Endometrium (tissue), 2 donors: ENCODE data around the gene RPUSD3.
"Not testable (repeated sequence)": the region's sequence is repeated elsewhere in the genome, so short reads cannot be mapped to it uniquely, and the experiment has no call there.

ENCODE experiments used
- FAIRE-seq: peaks from 2 replicates; lab custom pipeline; 2012; peaks lifted over from hg19 to GRCh38; lab: Jason Lieb, UNC
- donor health status: control.
- donor health status: control.

Gene RPUSD3

DNA sequence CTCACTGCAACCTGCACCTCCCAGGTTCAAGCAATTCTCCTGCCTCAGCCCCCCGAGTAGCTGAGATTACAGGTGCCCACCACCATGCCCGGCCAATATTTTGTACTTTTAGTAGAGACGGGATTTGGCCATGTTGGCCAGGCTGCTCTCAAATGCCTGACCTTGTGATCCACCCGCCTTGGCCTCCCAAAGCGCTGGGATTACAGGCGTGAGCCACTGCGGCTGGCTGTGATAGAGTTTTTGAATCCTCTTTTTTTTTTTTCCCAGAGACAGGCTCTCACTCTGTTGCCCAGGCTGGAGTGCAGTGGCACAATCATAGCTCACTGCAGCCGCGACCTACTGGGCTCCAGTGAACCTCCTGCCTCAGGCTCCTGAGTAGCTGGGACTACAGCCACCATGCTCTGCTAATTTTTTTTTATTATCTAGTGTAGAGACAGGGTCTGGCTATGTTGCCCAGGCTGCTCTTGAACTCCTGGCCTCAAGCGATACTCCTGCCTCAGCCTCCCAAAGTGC lies 21.4 kb upstream of the RPUSD3 start:
- not testable (repeated sequence) for FAIRE-seq

DNA sequence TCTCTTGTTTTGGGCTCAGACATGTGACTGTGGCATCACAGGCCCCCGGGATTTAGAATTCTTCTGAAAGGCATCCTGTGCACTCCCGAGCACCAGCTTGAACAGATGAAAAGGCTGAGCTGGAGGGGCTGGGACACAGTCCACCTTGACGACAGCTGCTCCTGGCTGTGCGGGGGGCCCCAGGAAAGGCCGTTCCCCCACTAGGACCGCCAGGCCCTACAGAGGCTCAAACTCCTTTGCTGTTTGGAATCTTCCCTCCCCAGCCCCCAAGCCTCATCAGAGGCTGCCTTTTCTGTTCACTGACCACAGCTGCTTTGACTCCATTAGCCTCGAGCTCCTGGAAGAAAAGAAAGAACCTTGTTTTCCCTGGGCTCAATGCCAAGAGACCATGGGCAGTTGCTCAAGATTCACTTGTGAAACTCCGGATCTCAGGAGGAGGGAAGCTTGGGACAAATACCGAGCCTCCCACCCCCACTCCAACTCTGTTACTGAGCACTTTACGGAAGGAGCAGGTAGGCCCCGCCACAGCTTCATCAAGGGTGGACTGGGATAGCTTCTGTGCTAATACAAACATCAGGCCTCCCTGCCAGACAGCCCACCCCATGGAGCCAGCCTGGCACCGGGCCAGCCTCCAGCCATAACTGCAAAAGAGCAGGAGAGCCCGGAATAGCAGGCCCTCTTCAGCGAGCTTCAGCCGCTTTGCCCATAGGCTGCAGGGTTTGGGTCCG lies 20.6 kb upstream of the RPUSD3 start:
- FAIRE-seq = no peak

DNA sequence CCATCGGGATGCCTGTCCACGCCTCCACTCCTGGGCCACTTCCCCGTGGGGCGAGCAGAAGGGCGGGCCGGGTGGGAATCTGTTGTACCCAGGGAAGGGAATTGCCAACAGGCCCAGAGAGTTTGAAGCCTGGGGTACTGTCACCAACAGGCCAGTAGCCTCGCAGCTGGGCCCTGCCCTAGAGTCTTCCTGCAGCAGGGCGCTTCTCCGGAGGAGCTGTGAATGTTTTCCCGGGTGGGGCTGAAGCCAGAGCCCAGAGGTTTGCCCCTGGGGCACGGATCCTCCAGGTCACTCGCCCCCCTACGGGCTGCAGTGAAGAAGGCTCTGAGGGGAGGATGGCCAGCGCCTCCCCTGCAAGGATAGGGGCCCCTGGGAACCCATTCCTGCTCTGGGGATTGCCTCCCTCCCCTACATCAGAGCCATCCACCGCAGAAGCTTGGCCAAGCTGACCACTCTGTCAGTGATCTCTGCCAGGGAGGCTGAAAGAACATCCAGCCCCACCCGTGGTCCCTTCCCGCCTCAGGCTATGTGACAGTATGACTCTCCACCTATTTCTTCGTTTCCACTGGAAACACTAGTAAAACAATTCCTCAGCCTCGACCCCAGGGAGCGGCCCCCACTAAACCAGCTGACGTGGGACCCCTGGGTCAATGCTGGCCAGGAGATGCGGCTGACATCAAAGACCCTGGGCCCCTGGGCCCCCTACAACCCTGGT lies 19.4 kb upstream of the RPUSD3 start:
- FAIRE-seq = no peak

DNA sequence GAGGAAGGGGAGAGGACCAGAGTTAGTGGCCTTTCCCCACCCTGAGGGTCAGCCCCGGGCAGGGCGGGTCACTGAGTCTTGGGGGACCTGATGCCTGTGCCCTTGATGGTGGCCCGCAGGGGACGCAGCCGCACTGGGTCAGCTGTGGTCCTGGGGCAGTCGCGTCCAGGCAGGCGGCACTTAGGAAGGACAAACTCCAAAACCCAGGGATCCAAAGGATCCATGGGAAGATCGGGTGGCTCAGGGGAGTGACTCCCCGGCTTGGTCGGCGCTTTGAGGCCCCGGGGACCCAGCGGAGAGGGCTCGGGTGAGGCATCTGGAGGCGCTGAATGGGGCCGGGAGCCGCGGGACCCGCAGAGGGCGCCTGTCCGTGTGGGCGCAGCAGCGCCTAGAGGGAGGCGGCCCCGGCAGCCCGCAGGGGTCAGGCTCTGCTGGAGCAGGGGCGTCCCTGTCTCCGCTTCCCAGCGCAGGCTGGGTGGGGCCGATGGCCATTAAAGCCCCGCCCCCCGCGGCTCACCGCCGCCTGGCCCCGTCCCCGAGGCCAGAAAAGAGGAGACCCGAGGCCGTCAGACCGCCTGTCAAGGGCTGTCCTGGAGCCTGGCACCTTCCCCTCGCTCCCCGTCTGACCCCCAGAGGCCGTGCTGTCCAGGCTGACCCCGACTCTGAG lies 18.7 kb upstream of the RPUSD3 start:
- FAIRE-seq = no peak

DNA sequence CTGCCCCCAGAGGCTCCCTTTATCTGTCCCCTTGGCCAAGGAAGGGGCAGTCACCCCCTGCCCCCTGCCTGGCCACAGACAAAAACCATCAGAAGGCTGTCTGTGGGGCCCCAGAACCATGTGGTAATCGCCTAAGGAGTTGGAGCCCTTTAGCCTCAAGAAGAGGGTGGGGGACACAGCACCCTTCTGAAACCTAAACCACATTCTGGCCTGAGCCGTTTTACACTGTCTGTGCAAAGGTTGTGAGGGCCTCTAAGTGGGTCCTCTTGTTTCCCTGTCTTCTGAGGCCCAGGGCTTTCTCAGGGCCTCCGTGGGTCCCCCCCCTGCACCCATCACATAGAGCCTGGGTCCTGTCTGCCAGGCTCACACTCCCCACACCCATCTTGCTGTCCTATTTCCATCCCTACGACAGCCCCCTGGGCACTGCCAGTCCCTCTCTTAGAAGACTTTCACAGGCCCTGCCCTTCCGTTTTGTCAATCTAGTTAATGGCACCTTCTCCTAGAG lies 17.9 kb upstream of the RPUSD3 start:
- FAIRE-seq = no peak

DNA sequence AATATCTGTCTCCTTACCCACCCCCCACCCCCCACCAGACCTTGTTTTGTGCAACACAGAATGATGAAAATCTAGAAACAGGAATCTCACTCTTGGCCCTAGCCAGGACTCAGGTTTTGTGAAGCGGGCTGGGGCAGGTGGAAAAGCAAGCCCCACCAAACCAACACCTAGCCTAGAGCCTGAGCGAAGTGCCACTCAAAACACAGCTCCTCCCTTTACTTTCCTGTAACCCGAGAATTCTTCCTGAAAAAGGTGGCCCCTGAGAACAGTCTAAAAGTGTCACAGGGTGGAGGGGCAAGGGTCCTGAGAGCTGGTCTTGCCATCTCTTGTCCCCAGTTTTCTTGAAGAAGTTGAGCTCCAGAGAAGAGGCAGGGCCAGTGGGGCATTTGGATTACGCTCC lies 17.4 kb upstream of the RPUSD3 start:
- no peak for FAIRE-seq

DNA sequence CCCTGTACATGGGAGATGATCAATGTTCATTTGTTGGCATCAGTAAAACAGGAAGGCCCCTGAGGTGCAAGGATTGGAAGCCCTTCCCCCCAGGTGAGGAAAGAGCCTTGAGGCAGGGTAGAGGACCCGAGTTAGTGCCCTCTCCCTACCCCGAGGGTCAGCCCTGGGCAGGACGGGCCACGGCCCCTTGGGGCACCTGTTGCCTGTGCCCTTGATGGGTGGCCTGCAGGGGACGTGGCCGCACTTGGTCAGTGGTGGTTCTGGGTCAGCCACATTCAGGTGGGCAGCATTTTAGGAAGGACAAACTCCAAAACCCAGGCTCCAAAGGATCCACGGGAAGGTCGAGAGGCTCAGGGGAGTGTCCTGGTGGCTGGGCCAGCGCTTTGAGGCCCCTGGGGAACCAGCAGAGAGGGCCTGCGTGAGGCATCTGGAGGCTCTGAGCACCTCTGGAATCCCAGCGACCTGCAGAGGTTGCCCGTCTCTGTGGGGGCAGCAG lies 15.8 kb upstream of the RPUSD3 start:
- FAIRE-seq = no peak

DNA sequence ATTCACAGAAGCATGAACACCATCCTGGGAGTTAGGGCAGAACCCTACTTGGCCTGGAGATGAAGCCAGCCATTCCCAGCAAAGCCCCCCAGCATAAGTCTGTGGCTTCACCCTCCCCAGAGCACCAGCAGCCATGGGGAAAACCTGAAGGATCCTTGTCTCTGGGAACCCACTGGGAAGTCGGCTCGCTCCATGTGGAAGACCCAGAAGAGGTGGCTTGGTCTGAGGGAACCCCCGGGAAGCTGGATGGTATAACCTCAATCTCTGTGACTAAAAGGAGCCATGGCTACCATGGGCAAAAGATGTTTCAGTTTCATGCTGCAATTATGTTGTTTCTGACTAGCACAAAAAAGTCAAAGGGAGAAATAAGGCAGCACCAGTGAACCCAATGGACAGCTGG lies 11.8 kb upstream of the RPUSD3 start:
- FAIRE-seq = no peak

DNA sequence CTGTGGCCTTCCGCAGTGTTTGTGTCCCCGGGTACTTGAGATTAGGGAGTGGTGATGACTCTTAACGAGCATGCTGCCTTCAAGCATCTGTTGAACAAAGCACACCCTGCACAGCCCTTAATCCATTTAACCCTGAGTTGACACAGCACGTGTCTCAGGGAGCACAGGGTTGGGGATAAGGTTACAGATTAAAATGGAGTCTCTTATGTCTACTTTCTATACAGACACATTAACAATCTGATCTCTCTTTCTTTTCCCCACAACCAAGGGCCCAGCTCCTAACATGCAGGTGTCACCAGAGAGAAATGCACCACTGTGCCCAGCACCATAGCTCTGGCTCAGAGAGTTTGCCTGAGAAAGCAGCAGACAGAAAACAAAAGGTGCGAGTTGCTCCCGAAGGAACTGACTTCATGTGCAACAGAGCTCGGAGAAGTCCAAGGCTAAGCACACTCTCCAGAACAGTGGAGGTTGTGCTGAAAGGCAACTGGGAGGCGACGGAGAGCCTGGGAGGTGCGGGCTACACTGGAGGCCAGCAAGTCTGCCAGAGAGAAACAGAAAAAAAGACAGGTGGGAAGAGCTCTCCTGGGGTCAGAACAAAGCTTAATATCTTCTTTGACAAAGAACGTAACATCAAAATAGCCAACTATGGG lies 10.6 kb upstream of the RPUSD3 start:
- not testable (repeated sequence) for FAIRE-seq

DNA sequence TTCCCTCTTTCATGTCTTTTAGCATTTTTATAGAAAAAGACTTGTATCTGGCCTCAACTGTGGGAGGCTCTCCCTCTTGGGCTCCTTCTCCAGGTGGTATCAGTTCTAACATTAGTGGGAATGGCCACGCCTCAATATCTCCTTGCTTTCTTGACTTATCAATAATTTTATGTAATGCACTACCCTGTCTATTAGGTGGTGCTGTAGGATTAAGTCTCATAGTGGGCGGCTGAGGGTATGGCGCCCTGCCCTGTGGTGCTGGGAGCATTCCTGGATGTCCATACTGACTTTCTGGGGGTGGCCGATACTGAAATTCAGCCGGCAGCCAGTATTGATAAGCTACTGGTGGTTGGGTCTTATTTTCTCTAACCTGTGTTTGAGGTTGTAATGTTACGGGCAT lies 8.7 kb upstream of the RPUSD3 start:
- FAIRE-seq = no peak

DNA sequence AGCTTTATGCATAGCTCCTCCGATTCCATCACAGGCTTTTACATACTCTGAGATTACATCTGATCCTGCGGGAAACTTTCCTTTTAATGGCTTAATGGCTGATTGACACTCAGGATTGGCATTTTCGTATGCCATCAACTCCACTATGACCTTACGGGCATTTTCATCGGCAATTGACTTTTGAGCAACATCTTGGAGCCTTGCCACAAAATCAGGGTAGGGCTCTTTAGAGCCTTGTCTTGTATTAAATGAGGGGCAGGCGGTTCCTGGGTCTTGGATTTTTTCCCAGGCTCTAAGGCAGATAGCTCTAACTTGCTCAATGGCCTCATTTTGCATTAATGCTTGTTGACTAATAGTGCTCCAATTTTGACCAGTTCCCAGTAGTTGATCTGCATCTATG lies 8.1 kb upstream of the RPUSD3 start:
- not testable (repeated sequence) for FAIRE-seq

DNA sequence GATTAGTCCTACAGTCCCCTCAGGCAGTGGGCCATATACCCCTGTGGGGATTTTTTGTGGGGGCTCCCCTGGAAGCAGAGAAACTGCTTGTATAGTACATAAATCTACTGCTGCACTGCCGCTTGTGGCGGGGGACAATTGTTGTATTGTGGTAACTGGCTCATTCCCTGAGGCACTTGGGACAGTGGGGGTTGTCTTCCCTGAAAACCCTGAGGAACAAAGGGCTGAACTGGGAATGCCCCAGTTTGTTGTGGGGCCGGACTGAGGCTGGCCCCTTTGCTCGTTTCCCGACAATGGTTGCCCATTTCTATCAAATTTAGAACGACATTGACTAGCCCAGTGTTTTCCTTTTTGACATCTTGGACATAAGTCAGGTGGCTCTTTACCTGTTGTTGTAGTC lies 7.6 kb upstream of the RPUSD3 start:
- not testable (repeated sequence) for FAIRE-seq

DNA sequence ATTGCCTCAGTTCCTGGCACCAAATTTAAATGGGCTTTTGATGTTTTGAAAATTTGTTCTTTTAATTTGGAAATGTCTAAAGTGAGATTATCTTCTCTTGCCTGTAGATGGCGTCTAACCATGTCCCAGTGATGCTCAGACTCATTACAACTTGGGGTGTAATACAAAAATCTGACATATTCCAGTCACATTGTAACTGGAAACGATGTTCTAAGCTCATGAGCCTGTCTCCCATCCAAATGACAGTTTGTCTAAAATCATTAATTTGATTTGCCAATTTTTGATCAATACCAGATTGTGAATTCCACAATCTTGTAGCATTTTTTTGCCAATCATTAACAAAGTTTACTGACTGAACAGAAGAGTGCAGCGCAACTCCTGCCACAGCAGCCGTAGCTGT lies 5.1 kb upstream of the RPUSD3 start:
- not testable (repeated sequence) for FAIRE-seq

DNA sequence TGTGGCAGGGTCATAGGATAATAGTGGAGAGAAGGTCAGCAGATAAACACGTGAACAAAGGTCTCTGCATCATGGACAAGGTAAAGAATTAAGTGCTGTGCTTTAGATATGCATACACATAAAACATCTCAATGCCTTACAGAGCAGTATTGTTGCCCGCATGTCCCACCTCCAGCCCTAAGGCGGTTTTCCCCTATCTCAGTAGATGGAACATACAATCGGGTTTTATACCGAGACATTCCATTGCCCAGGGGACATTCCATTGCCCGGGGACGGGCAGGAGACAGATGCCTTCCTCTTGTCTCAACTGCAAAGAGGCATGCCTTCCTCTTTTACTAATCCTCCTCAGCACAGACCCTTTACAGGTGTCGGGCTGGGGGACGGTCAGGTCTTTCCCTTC lies 4.1 kb upstream of the RPUSD3 start:
- FAIRE-seq = not testable (repeated sequence)

DNA sequence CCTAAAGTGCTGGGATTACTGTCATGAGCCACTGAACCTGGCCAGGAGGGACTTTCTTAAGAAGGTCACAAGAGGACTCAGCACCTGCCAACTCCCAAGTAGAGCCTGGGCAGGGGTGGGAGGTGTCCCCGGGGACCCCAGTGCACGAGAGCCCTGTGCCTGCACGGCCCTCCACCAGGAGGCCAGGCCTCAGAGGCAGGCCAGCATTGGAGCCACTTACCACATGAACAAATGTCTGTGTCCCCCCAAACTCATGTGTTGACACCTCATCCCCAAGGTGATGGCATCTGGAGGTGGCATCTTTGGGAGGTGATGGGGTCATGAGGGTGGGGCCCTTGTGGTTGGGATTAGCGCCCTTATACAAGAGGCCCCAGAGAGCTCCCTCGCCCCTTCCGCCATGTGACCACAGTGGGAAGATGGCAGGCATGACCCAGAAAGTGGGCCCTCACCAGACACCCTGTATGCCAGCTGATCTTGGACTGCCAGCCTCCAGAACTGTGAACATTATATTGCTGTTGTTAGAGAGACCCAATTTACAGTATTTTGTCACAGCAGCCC lies 3.2 kb upstream of the RPUSD3 start:
- FAIRE-seq = no peak

DNA sequence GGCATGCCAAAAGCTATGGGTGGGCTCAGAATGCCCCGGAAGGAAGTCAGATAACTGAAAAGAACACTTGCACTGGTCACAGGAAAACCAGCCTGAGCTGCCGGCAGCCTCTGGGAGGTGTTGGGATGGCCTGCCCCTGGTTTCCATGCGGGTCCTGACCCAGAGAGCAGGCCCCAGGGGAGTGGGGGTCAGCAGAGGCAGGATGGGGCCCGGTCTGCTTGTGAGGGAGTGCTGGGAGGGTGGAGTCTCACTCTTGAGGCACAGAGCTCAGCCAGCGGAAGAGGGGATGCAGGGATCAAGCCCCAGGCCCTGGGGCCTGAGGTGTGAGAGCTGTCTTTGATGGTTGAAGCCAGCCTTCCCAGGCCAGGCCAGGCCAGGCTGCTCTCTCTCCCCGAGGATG lies 2.4 kb upstream of the RPUSD3 start:
- FAIRE-seq = no peak

DNA sequence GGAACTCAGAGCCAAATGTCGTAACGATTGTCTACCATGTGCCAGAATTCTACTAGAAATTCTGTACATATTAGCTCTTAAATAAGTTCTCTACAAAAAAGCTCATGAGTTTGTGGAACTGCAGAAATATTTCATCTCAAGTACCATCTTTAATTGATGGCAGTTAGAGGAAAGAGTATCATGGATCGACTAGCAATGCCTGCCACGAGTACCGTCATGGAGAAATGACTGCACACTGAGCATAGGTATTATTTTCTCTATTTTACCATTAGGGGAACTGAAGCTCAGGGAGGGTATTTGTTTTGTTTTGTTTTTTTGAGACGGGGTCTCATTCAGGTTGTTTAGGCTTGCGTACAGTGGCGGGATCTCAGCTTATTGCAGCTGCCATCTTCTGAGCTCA lies 2.8 kb downstream of the RPUSD3 start:
- no peak for FAIRE-seq

DNA sequence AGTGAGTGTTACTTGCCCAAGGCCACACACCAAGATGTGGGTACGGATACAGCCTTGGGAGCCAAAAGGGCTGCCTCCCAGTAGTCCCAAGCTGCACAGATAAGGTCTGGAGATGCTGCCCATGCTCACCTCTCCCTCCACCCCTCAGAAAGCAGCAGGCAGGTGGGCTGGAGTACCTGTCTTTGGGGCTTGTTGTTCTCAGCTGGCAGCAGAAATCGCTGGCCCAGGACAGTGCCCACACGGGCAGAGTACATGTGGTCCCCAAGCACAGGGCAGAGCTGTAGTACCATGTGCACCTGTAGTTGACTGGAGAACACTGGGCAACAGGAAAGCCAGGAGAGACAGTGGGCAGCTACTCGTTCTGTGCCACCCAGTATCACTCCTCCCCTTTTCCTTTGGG lies 5.0 kb downstream of the RPUSD3 start:
- no peak for FAIRE-seq

DNA sequence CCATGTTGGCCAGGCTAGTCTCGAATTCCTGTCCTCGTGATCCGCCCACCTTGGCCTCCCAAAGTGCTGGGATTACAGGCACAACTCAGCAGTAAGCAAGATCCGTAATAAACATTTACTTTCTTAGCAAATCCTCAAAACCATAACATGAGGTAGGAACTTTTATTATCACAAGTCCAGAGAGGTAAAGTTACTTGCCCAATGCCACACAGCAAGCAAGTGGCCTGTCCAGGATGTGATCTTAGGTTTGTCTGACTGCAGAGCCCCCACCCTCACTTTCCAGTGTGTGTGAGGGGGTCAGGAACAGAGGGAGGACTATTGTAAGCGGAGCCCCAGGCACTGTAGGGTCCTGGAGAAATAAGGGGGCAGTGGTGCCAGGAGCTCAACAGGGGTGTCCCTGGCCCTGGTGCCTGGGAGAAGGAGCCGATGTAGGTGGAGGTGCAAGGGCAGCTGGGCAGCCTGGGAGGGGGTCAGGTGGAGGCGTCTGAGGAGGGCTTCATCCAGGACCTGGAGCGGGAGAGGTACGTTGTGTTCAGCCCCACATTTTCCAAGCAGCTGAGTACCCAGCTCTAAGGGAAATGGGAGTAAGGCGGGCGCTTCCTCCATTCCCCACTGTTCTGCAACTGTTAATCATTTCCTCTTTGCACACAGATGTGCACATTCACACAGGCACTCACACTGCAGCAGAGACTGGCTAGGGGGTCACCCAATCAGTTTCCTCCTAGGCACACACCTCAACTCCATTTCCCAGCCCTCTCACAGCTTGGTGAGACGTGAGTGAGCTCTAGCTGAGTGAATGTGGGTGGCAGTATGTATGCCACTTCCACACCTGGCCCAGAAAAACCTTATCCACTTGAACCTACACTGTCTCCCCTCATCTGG lies 5.9 kb downstream of the RPUSD3 start:
- no peak for FAIRE-seq

DNA sequence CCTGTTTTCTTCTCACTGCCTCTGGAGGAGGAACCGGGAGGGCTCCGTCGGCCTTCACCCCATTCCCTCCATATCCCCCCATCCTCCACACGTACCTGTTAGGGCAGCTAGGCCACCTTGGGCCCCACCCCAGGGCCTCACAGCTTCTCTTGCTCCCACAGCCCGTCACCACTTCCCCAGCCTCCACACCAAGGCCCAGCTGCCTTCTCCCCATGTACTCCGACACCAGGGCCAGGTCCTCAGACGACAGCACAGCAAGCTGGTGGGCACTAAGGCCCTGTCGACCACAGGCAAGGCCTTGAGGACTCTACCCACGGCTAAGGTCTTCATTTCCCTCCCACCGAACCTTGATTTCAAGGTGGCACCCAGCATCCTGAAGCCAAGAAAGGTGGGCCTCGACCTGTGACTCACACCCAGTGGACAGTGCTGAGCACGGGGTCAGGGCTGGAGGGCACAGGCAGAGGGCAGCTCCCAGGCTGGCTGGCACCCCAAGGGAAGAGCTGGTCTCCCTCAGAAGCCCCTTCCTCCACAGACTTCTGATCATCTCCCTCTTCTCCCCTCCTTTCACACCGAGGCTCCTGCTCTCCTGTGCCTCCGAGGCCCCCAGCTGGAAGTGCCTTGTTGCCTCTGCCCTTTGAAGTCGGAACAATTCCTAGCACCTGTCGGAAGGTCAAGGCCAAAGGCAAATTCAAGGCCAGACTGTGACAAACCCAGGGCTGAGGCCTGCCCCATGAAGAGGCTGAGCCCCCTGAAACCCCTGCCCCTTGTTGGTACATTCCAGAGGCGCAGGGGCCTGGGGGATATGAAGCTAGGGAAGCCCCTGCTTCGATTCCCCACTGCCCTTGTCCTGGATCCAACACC lies 9.1 kb downstream of the RPUSD3 start:
- no peak for FAIRE-seq
